Middle frontal gyrus (tissue), 1 donor: ENCODE results near the gene CFI.
A peak's percentile ranks its signal among the peaks of the same experiment; 100 is the strongest.

Experiments used
- DNase-seq: peaks from one replicate; pipeline ENCODE4 v3.0.0-alpha.2; 2015; ENCODE audit warnings: low spot score; ENCODE audit errors: extremely low spot score

CFI gene

DNA sequence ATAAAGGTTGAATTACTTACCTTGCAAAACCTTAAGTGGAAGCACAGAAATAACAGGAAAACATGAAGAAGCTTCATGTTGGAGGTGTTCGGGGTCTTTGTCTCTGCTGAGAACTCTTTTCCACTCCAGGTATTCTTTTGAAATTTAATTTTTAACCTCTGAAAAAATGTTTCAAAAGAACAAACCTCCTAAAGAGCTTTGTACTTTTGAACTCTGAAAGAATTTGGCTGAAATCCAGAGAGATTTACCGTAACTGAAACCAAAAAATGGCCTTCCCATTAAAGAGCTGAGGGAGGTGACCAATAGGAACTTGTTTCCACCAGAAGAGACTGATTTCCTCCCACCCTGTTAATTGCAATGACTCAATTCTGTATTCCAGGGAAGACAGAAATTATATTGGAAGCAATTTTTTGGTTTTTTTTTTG is at the start of gene CFI:
CFI (minus strand) TSS at position 105 of the 425 bp plus-strand sequence; CDS start at position 77, 28 bp downstream.
- no peak for DNase-seq

GRCh38 chr4:109850601-109851000 is 48.8 kb upstream of the CFI start:
- DNase-seq = no peak

DNA sequence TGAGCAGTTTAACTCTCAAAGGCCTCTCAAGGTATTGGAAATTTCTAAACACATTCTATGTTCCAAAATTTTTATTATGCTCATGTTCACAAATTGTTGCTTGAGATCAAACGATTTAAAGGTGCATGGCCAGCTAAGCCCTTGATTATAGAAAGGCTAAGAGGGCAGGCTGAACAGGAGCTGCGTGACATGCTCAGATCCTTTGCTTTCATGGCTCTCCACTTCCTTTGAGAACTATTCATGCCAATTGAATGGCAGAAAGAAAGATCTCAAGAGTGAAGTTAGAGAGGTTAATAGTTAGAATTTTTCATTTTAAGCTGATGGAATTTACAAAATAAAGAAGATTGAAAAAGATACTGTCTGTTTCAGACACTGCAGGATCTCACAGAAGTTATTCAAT is 46.7 kb upstream of the CFI start:
- DNase-seq = no peak

GRCh38 chr4:109847896-109848442 is 46.2 kb upstream of the CFI start, which contains the start of gene LRIT3:
Gene LRIT3 (plus strand): TSS chr4:109848107. CDS start chr4:109848202, 95 bp downstream.
- no peak for DNase-seq

DNA sequence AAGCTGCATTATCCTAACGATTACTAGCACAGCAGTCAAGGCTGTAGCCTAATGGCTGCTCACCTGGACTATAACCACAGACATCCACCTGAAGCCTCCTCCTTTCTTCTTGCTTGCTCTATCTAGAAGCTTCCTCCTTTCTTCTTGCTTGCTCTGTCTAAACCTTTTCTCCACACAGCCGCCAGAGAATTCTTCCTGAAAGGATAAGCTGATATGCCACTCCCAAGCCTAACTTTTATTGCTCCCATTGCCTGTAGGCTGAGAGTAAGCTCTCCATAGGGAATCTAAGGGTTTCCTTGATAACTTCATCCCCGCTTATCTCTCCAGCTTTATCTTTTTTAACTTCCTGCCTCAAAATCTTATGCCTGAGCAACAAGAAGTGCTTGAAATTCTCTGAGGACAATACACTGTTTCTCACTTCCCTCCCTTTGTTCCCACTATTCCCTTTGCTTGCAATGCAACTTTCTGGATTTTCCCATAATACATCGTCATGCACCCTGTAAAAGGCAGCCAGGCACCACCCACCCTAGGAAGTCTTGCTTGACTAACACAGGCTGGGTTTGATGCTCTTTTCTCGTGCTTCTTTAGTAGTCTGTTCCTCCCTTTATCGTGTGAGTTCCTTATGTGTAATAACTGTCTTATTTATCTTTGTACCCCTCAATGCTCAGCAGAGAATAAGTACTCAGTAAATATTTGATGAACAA is 44.7 kb upstream of the CFI start:
- no peak for DNase-seq

GRCh38 chr4:109836985-109837384 is 35.2 kb upstream of the CFI start:
- no peak for DNase-seq

- DNase-seq = no peak
These were observed 32.0 kb upstream of the CFI start for GRCh38 chr4:109833756-109834155.

DNA sequence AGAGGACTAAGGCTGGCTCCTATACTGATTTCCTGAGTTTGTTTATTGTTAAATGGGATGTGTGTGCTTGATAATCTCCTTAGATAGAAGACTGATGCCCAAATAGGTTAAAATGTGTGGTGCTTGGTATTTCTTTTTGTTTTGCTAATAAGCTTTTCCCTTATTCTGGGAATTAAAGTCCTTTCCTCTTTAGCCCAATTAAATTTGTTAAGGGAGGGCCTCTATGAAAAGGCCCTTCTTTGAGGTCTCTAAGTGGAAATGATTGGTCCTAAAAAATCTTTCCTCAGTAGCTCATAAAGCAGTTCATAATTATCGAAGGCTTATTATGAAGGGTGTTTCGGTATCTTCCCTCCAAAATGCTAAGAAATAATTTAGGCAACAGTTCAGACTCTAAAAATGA is 25.9 kb upstream of the CFI start, which contains the start of gene RRH:
RRH (plus strand) TSS at position 301 of the 400 bp plus-strand sequence; CDS start at position 357, 56 bp downstream.
- no peak for DNase-seq

- peak; percentile 21 for DNase-seq
These were observed 24.9 kb upstream of the CFI start for GRCh38 chr4:109826719-109827118.

GRCh38 chr4:109821185-109821584 is 19.4 kb upstream of the CFI start:
- no peak for DNase-seq

DNA sequence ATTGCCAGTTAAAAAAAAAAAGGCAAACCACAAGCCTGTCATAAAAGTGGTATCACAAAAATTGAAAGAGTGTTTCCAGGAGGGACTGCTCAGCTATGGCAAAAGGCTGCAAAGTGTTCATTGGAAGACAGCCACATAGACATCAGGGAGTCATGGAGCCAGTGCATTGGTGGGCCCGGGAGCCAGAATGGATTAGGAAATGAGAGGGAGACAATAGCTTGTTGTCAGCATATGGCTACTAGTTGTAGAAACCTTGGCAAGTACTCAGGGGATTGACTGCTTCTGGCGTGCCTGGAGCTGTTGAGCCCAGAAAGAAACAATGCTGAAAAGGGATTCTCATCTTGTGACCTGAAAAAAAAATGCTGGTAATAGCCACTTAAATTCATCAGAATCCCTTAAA is 18.8 kb upstream of the CFI start:
- no peak for DNase-seq

DNA sequence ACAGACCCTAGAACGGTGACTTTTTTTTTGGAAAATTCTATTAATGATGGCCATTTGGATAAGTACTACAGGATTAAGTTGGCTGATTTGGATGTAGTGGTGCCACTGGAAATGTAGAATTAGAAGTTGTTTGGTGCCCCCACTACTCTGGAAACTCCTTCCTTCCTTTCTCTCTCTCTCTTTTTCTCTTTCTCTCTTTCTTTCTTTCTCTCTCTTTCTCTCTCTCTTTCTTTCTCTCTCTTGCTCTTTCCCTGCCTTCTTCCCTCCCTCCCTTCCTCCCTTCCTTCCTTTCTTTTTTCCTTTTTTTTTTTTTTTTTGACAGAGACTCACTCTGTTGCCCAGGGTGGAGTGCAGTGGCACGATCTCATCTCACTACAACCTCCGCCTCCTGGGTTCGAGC is 16.5 kb upstream of the CFI start:
- DNase-seq = no peak

DNA sequence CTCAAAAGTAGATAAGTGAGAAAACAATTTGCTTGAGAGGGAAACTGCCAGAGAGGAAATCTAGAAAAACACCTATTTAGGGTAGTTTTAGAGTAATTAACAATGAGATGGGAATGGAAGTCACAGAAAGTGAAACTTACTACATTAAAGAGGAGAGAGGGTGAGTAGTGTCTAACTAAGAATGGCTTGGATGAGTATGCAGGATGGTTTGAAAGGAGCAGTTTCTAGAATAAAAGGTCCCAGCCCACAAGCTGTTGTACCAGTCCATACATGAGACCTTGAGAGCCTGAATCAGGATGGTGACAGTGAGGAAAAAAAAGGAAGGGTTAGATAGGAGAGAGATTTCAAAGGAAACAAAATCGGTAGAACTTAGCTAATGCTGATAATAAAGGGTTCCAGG is 15.1 kb upstream of the CFI start:
- DNase-seq = no peak

DNA sequence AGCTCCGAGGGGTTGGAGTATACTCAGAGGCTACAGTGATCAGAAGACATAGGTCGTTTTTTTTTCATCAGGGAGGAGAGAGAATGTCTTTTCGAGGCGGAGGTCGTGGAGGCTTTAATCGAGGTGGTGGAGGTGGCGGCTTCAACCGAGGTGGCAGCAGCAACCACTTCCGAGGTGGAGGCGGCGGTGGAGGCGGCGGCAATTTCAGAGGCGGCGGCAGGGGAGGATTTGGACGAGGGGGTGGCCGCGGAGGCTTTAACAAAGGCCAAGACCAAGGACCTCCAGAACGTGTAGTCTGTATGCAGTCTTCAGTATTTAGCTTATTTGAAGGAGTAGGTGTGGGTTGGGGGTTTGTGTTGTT is 14.3 kb upstream of the CFI start:
- DNase-seq = no peak

DNA sequence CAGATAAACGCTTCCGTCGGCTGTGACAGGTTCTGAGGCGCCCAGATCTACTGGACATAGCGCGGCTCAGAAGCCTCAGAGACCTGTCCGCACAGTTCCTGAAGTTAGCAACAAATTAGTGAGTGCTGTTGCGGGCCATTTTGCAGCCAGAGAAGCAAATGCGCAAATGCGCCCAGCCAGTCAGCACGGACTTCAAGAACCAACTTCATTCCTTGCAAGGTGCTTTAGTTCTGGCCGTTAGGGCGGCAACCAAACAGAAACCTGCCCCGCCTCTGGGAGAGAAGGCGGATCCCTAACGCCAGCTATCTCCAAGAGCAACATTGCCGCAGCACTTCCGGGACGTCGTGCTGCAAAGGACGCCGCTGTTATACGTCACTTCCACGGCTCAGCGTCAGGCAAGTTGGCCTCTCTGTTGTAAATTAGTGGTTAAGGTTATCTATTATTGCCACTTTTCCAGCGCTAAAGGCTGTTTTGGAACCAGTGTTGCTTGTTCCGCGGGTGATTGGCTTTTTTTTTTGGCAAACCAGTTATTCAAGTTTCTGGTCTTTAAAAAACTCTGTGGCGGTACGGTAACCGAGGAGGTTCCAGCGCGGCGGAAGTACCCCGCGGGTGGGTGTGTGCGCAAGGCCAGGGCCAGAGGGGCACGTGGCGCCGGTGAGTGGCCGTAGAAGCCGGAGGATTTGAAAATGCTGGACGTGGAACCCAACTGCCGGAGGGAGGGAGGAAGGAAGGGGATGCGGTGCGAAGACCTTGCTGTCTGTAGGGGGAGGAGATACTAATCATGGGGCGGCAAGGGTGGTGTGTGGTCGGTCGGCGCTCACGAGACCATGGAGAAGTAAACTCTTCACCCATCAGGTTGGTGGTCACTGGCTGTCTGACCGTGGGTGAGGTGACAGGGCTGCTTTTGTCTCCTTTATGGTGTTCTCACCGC is 13.6 kb upstream of the CFI start, which contains the start of gene GAR1:
GAR1 (plus strand) TSS at position 612 of the 931 bp plus-strand sequence. CDS start 403 bp downstream, outside the sequence.
- peak; percentile 88 for DNase-seq

DNA sequence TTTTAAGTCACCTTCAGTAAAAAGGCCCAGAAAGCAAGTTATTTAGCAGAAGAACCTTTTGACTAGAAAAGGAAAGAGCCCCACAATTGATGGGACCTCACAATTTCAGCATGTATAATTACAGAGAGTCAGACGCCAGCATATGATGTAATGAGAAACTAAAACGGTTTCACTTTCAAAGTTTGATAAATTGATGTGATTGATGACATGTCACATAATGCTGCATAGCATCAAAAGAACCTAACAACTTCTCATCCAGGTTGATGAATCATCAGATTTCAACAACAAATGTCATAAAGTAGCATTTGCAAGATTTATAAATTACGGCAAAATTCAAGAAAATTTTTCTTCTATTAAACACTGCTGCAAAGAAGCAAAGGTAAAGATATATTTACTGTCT is 9.9 kb upstream of the CFI start:
- DNase-seq = no peak

GRCh38 chr4:109810552-109811387 is 9.0 kb upstream of the CFI start:
- no peak for DNase-seq

GRCh38 chr4:109809655-109810054 is 7.9 kb upstream of the CFI start:
- DNase-seq = no peak

GRCh38 chr4:109803924-109804571 is 2.2 kb upstream of the CFI start:
- DNase-seq = no peak

- no peak for DNase-seq
These were observed 555 bp downstream of the CFI start for GRCh38 chr4:109801099-109801789.
